NCI-H345 (cell line): ENCODE measurements around the gene ATP13A2.

Source experiments
- DNase-seq: peaks from one replicate; lab custom pipeline; 2025; lab: John Stamatoyannopoulos, UW

The ATP13A2 gene

GRCh38 chr1:17028662-17029188, 17.0 kb upstream of the ATP13A2 start:
- DNase-seq: no peak

GRCh38 chr1:17027900-17028299, 16.2 kb upstream of the ATP13A2 start:
- DNase-seq: no peak

GRCh38 chr1:17027403-17027802, 15.7 kb upstream of the ATP13A2 start:
- DNase-seq: no peak

GRCh38 chr1:17024721-17025120, 13.0 kb upstream of the ATP13A2 start:
- no peak for DNase-seq

GRCh38 chr1:17023573-17023972, 11.8 kb upstream of the ATP13A2 start:
- DNase-seq: no peak

- no peak for DNase-seq
Measured at GRCh38 chr1:17023102-17023501, 11.4 kb upstream of the ATP13A2 start.

GRCh38 chr1:17021896-17022295, 10.2 kb upstream of the ATP13A2 start:
- DNase-seq: no peak

- DNase-seq: no peak
Measured at GRCh38 chr1:17020502-17020901, 8.8 kb upstream of the ATP13A2 start.

GRCh38 chr1:17018849-17019248, 7.1 kb upstream of the ATP13A2 start:
- DNase-seq: no peak

- no peak for DNase-seq
Measured at GRCh38 chr1:17017435-17017834, 5.7 kb upstream of the ATP13A2 start.

- DNase-seq: no peak
Measured at GRCh38 chr1:17016317-17016661, 4.6 kb upstream of the ATP13A2 start.

GRCh38 chr1:17014671-17015567, 3.2 kb upstream of the ATP13A2 start:
- DNase-seq: no peak

GRCh38 chr1:17013491-17014320, 2.0 kb upstream of the ATP13A2 start:
- DNase-seq: no peak

- DNase-seq: no peak
Measured at GRCh38 chr1:17012775-17013490, 1.2 kb upstream of the ATP13A2 start.

GRCh38 chr1:17011092-17011438, 663 bp downstream of the ATP13A2 start:
- DNase-seq: no peak

- no peak for DNase-seq
Measured at GRCh38 chr1:17009706-17010105, 2.0 kb downstream of the ATP13A2 start.

GRCh38 chr1:17008208-17008855, 3.4 kb downstream of the ATP13A2 start:
- DNase-seq: no peak

- DNase-seq: no peak
Measured at GRCh38 chr1:17007121-17007520, 4.6 kb downstream of the ATP13A2 start.

GRCh38 chr1:17005365-17005740, 6.4 kb downstream of the ATP13A2 start:
- DNase-seq: no peak

- no peak for DNase-seq
Measured at GRCh38 chr1:17004466-17005364, 7.0 kb downstream of the ATP13A2 start.

GRCh38 chr1:17002524-17002902, 9.2 kb downstream of the ATP13A2 start:
- DNase-seq: no peak
